Liver (tissue), 9 donors: ENCODE measurements around the gene SLC39A1. TPM values are rescaled to one million over a fixed set of nuclear protein-coding genes. Genes with fewer than 3 reads are reported as not detected.

Source experiments
- DNase-seq: peaks from one replicate; pipeline ENCODE4 v3.0.0-alpha.2; 2017; ENCODE audit warnings: low spot score
- H3K27ac ChIP-seq, 2 donors: one replicate each; pipeline ENCODE4 v1.7.0; 2013; ENCODE audit warnings: inconsistent platforms in 2 of 2, low read length in 2 of 2, control low read depth in 1 of 2, low read depth in 1 of 2, mild to moderate bottlenecking in 1 of 2
- H3K27me3 ChIP-seq, 4 donors: one replicate each; pipeline versions ENCODE4 v1.6.1 to v1.7.0; 2013; ENCODE audit warnings: low read length in 3 of 4, inconsistent platforms in 1 of 4, mild to moderate bottlenecking in 1 of 4, moderate library complexity in 1 of 4; ENCODE audit not compliant: control insufficient read depth in 4 of 4, insufficient read depth in 4 of 4
- H3K36me3 ChIP-seq, 4 donors: one replicate each; pipeline versions ENCODE4 v1.6.1 to v1.7.0; 2013; ENCODE audit warnings: low read length in 3 of 4, mild to moderate bottlenecking in 3 of 4, low read depth in 1 of 4, moderate library complexity in 1 of 4; ENCODE audit not compliant: control insufficient read depth in 4 of 4, insufficient read depth in 3 of 4
- H3K4me1 ChIP-seq, 4 donors: one replicate each; pipeline versions ENCODE4 v1.6.1 to v1.7.0; 2013; ENCODE audit warnings: low read length in 3 of 4, mild to moderate bottlenecking in 3 of 4, moderate library complexity in 1 of 4; ENCODE audit not compliant: control insufficient read depth in 4 of 4, insufficient read depth in 4 of 4
- H3K4me3 ChIP-seq, 3 donors: one replicate each; pipeline versions ENCODE4 v1.6.1 to v1.7.0; 2013; ENCODE audit warnings: low read length in 3 of 3, control low read depth in 1 of 3, low read depth in 1 of 3, mild to moderate bottlenecking in 1 of 3
- H3K9ac ChIP-seq, 2 donors: one replicate each; pipeline ENCODE4 v1.7.0; 2013; ENCODE audit warnings: low read length in 2 of 2, mild to moderate bottlenecking in 2 of 2, moderate library complexity in 2 of 2, control low read depth in 1 of 2, low read depth in 1 of 2
- H3K9me3 ChIP-seq, 4 donors: one replicate each; pipeline versions ENCODE4 v1.6.1 to v1.7.0; 2013; ENCODE audit warnings: low read length in 3 of 4; ENCODE audit not compliant: control insufficient read depth in 4 of 4
- EGR1 ChIP-seq, 2 donors: IDR thresholded peaks; 2 replicates each; pipeline ENCODE4 v1.6.1; 2016 to 2018; ENCODE audit warnings: antibody characterized with exemption in 2 of 2, low read depth in 2 of 2
- FOXA1 ChIP-seq: IDR thresholded peaks from 2 replicates; pipeline ENCODE4 v1.6.1; 2016; ENCODE audit warnings: antibody characterized with exemption
- FOXA2 ChIP-seq: IDR thresholded peaks from 2 replicates; pipeline ENCODE4 v1.6.1; 2016; ENCODE audit warnings: antibody characterized with exemption
- GABPA ChIP-seq, 2 donors: IDR thresholded peaks in 1 of 2; conservative IDR thresholded peaks in 1 of 2; 2 replicates each; pipeline ENCODE4 v1.6.1; 2016; ENCODE audit warnings: antibody characterized with exemption in 2 of 2, mild to moderate bottlenecking in 1 of 2, moderate library complexity in 1 of 2
- HNF4A ChIP-seq, 2 donors: conservative IDR thresholded peaks; 2 replicates each; pipeline ENCODE4 v1.6.1; 2016; ENCODE audit warnings: antibody characterized with exemption in 2 of 2, mild to moderate bottlenecking in 2 of 2
- HNF4G ChIP-seq: IDR thresholded peaks from 2 replicates; pipeline ENCODE4 v1.6.1; 2016; ENCODE audit warnings: antibody characterized with exemption
- JUND ChIP-seq, 2 donors: IDR thresholded peaks; 2 replicates each; pipeline ENCODE4 v1.6.1; 2016; ENCODE audit warnings: antibody characterized with exemption in 2 of 2
- NR2F2 ChIP-seq: IDR thresholded peaks from 2 replicates; pipeline ENCODE4 v1.6.1; 2016; ENCODE audit warnings: antibody characterized with exemption
- RAD21 ChIP-seq, 2 donors: IDR thresholded peaks; 2 replicates each; pipeline ENCODE4 v1.6.1; 2016; ENCODE audit warnings: antibody characterized with exemption in 2 of 2, mild to moderate bottlenecking in 2 of 2
- RXRA ChIP-seq, 2 donors: IDR thresholded peaks; 2 replicates each; pipeline ENCODE4 v1.6.1; 2017 to 2018; ENCODE audit warnings: antibody characterized with exemption in 2 of 2, mild to moderate bottlenecking in 1 of 2
- SP1 ChIP-seq: IDR thresholded peaks from 2 replicates; pipeline ENCODE4 v1.6.1; 2018; ENCODE audit warnings: antibody characterized with exemption, mild to moderate bottlenecking
- TAF1 ChIP-seq: conservative IDR thresholded peaks from 2 replicates; pipeline ENCODE4 v1.6.1; 2016; ENCODE audit warnings: antibody characterized with exemption, mild to moderate bottlenecking
- YY1 ChIP-seq: IDR thresholded peaks from 2 replicates; pipeline ENCODE4 v1.6.1; 2016; ENCODE audit warnings: antibody characterized with exemption, mild to moderate bottlenecking
- WGBS: extraction: QIAGEN DNeasy Blood & Tissue Kit; methylation state at CpG from one replicate; pipeline ENCODE4 v1.1.7; 2013; 5-methylcytosine and 5-hydroxymethylcytosine counted together
- polyA plus RNA-seq, 2 donors: library from polyadenylated mRNA; stranded (reverse) in 1 of 2; unstranded in 1 of 2; fragments of 200-250 nt in 1 of 2; fragments of >200 nt in 1 of 2; fragmentation: Nextera tagmentation in 1 of 2; extraction: Ambion mirVana in 1 of 2; gene quantifications; one replicate each; pipeline versions ENCODE4 v1.2.1 to v1.2.3, GENCODE V29; 2013 to 2015
- total RNA-seq, 2 donors: library from RNA; depleted of rRNA; stranded (reverse); fragments of >200 nt; gene quantifications; one replicate each; pipeline ENCODE4 v1.2.3, GENCODE V29; 2014
- TF ChIP-seq, protein P1 (sequence below): IDR thresholded peaks from 2 replicates; pipeline ENCODE4 v1.6.1; 2016; ENCODE audit warnings: antibody characterized with exemption
- TF ChIP-seq, protein P2 (sequence below): fragments of 150-350 bp; IDR thresholded peaks from 2 replicates; pipeline ENCODE4 v1.5.1; 2017; ENCODE audit warnings: improper control_type of control experiment, low read depth, low read length; ENCODE audit not compliant: missing input control
- TF ChIP-seq, protein P3 (sequence below): IDR thresholded peaks from 2 replicates; pipeline ENCODE4 v1.6.1; 2016; ENCODE audit warnings: antibody characterized with exemption, mild to moderate bottlenecking
- TF ChIP-seq, protein P4 (sequence below): IDR thresholded peaks from 2 replicates; pipeline ENCODE4 v1.6.1; 2016; ENCODE audit warnings: antibody characterized with exemption
- TF ChIP-seq, protein P5 (sequence below): IDR thresholded peaks from 2 replicates; pipeline ENCODE4 v1.6.1; 2016; ENCODE audit warnings: antibody characterized with exemption
- donor health status: healthy.
- donor health status: healthy.
- donor health status: healthy.
- donor health status: healthy.
- donor health status: healthy.

The SLC39A1 gene
- total and polyA plus RNA-seq, 4 donors = 38.8 to 70.3 (median 54.6) TPM

DNA sequence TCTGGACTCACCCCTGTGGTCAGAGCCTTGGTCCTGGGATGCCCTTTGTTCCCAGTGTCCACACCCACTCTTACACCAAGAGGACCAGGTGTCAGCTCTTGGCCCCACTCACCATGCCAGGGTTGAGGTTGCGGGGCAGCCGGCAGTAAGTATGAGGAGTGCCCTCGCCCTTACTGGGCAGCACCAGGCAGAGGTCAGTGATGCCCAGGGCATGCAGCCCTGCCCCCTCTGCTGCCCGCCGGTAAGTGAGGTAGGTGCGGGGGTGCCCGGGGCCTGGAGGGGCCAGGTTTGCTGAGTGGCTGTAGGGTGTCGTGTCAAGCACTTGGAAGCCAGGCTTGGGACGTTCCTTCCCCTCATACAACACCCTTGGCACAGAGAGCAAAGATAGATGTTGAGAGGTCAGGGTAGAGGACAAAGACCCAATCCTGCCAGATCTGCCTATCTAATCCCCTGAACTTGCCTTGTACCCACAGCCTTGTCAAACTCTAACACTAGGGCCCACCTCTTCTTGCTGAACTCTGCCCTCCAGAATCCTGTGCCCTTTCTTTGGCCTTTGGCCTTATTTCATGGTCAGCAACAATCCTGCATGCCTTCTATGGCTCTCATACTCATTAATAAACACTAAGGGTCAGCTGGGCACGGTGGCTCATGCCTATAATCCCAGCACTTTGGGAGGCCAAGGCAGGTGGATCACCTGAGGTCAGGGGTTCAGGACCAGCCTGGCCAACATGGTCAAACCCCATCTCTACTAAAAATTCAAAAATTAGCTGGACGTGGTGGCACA lies 20.4 kb downstream of the SLC39A1 start:
- 76% methylated on average over 11 of the region's 11 CpGs for WGBS
- H3K9ac ChIP-seq = no peak overlapping the region
- no peak overlapping the region for H3K4me3 ChIP-seq
- H3K36me3 ChIP-seq = peaks cover 0 to 33% (median 13%) of the 10 kb centered on the region in 4 donors
- H3K27me3 ChIP-seq = no peaks in the 10 kb centered on the region
- H3K27ac ChIP-seq = no peak overlapping the region
- peaks cover 14 to 38% (median 24%) of the 10 kb centered on the region in 4 donors for H3K4me1 ChIP-seq
- DNase-seq = no peak
- TF ChIP-seq FOXA2 (no peak), RXRA (IDR thresholded peaks at IDR 0.05) (peak; percentile 76 to 81), NR2F2 (peak; percentile 59), HNF4A (conservative IDR thresholded peaks at IDR 0.05) (peak; percentile 58 to 59), EGR1 (IDR thresholded peaks at IDR 0.05; ENCODE audit: low read depth in 2 of 2) (no peak), YY1 (no peak), RAD21 (IDR thresholded peaks at IDR 0.05) (no peak), JUND (IDR thresholded peaks at IDR 0.05) (no peak), FOXA1 (no peak), SP1 (peak; percentile 64), HNF4G (no peak), GABPA (IDR thresholded peaks at IDR 0.05 in 1 of 2, conservative IDR thresholded peaks at IDR 0.05 in 1 of 2) (no peak), TAF1 (no peak)
- TF ChIP-seq, protein P1, sequence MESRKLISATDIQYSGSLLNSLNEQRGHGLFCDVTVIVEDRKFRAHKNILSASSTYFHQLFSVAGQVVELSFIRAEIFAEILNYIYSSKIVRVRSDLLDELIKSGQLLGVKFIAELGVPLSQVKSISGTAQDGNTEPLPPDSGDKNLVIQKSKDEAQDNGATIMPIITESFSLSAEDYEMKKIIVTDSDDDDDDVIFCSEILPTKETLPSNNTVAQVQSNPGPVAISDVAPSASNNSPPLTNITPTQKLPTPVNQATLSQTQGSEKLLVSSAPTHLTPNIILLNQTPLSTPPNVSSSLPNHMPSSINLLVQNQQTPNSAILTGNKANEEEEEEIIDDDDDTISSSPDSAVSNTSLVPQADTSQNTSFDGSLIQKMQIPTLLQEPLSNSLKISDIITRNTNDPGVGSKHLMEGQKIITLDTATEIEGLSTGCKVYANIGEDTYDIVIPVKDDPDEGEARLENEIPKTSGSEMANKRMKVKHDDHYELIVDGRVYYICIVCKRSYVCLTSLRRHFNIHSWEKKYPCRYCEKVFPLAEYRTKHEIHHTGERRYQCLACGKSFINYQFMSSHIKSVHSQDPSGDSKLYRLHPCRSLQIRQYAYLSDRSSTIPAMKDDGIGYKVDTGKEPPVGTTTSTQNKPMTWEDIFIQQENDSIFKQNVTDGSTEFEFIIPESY = no peak
- TF ChIP-seq, protein P2, sequence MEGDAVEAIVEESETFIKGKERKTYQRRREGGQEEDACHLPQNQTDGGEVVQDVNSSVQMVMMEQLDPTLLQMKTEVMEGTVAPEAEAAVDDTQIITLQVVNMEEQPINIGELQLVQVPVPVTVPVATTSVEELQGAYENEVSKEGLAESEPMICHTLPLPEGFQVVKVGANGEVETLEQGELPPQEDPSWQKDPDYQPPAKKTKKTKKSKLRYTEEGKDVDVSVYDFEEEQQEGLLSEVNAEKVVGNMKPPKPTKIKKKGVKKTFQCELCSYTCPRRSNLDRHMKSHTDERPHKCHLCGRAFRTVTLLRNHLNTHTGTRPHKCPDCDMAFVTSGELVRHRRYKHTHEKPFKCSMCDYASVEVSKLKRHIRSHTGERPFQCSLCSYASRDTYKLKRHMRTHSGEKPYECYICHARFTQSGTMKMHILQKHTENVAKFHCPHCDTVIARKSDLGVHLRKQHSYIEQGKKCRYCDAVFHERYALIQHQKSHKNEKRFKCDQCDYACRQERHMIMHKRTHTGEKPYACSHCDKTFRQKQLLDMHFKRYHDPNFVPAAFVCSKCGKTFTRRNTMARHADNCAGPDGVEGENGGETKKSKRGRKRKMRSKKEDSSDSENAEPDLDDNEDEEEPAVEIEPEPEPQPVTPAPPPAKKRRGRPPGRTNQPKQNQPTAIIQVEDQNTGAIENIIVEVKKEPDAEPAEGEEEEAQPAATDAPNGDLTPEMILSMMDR = no peak
- TF ChIP-seq, protein P3, sequence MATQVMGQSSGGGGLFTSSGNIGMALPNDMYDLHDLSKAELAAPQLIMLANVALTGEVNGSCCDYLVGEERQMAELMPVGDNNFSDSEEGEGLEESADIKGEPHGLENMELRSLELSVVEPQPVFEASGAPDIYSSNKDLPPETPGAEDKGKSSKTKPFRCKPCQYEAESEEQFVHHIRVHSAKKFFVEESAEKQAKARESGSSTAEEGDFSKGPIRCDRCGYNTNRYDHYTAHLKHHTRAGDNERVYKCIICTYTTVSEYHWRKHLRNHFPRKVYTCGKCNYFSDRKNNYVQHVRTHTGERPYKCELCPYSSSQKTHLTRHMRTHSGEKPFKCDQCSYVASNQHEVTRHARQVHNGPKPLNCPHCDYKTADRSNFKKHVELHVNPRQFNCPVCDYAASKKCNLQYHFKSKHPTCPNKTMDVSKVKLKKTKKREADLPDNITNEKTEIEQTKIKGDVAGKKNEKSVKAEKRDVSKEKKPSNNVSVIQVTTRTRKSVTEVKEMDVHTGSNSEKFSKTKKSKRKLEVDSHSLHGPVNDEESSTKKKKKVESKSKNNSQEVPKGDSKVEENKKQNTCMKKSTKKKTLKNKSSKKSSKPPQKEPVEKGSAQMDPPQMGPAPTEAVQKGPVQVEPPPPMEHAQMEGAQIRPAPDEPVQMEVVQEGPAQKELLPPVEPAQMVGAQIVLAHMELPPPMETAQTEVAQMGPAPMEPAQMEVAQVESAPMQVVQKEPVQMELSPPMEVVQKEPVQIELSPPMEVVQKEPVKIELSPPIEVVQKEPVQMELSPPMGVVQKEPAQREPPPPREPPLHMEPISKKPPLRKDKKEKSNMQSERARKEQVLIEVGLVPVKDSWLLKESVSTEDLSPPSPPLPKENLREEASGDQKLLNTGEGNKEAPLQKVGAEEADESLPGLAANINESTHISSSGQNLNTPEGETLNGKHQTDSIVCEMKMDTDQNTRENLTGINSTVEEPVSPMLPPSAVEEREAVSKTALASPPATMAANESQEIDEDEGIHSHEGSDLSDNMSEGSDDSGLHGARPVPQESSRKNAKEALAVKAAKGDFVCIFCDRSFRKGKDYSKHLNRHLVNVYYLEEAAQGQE = no peak
- TF ChIP-seq, protein P4, sequence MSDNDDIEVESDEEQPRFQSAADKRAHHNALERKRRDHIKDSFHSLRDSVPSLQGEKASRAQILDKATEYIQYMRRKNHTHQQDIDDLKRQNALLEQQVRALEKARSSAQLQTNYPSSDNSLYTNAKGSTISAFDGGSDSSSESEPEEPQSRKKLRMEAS = no peak
- TF ChIP-seq, protein P5, sequence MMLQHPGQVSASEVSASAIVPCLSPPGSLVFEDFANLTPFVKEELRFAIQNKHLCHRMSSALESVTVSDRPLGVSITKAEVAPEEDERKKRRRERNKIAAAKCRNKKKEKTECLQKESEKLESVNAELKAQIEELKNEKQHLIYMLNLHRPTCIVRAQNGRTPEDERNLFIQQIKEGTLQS = no peak
- H3K9me3 ChIP-seq = no peaks in the 10 kb centered on the region
